DMS79 treated with DMSO at 0.1 percent for 48 hours (cell line): ENCODE measurements around the gene SNAPC2.

Experiments used
- DNase-seq: peaks from one replicate; lab custom pipeline; 2025; lab: John Stamatoyannopoulos, UW

The SNAPC2 gene

DNA sequence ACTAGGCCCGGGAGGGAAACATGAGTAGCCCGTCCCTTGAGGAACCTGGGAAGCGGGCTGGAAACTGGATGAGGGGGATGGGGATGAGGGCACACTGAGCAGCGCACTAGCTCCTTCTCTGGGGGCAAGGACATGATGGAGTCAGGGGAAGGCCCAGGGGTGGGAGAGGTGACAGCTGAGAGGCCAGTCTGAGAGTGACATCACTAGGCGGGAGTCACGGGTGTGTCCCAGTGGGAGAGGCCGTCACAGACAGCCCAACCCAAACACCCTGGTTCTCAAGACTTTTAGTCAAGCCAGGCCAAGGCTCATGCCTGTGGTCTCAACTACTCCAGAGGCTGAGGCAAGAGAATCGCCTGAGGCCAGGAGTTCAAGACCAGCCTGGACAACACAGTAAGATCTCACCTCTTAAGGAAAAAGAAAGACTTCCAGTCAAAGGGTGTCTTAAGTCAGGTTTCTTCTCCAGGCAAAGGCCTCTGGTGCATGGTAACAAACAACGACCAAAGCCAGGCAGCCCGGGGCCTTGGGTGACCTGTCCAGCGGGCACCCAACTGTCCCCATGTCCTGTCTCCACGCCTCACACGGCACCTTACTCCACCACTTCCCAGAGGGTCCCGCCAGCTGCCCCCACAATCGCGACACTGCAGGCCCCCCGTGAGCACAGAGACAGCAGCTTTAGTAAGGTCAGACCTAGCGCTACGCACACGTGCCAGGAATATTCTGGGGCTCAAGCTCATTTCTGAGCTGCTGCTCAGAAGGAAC is 48.8 kb downstream of the SNAPC2 start:
- no peak for DNase-seq

DNA sequence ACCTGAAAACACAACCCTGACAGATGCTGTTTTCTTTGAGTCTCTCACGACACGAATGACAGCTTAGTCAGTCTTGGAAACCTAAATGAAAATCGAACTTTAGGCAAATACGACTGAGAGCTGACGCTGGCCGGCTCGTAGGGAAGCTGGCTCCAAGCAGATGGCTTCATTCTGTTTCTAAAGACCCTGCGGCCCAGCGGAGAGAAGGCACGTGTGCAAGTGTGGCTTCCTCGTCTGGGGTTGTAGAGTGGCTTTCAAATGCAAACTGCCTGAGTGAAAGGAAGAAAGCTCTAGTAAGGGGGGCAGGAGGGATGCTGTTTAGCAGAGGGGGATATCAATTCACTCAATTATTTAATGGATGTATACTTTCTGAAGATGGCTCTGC is 49.4 kb downstream of the SNAPC2 start:
- no peak for DNase-seq

DNA sequence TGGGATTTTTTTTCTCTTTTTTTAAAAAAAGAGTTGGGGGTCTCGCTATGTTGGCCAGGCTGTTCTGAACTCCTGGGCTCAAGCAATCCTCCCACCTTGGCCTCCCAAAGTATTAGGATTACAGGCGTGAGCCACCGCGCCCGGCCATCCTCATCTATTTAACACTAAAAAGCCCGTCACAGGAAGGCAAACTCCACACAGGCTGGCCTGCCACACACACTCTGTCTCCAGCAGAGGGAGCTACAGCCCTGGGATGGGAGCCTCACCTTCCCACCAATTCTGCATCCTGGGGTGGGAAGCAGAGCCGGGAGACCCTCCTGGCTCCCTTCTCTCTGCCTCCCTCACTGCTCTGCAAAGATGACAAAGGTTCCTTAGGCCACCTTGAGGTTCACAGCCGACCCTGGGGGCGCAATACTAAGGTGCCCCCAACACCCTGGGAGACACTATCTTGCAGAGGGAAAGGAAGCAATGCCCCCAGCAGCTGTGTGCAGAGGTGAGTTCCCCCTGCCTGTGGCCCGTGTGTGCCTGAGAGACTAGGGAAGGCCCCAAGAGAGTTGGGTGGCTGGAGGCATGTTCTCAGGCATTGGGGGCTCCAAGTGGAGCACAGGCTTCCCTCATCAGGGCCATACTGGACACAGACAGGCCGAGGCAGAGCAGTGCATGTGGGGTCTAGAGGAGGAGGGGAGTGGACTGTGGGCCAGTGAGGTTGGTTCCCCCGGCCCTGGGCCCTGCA is 50.7 kb downstream of the SNAPC2 start:
- peak; percentile 13 for DNase-seq

DNA sequence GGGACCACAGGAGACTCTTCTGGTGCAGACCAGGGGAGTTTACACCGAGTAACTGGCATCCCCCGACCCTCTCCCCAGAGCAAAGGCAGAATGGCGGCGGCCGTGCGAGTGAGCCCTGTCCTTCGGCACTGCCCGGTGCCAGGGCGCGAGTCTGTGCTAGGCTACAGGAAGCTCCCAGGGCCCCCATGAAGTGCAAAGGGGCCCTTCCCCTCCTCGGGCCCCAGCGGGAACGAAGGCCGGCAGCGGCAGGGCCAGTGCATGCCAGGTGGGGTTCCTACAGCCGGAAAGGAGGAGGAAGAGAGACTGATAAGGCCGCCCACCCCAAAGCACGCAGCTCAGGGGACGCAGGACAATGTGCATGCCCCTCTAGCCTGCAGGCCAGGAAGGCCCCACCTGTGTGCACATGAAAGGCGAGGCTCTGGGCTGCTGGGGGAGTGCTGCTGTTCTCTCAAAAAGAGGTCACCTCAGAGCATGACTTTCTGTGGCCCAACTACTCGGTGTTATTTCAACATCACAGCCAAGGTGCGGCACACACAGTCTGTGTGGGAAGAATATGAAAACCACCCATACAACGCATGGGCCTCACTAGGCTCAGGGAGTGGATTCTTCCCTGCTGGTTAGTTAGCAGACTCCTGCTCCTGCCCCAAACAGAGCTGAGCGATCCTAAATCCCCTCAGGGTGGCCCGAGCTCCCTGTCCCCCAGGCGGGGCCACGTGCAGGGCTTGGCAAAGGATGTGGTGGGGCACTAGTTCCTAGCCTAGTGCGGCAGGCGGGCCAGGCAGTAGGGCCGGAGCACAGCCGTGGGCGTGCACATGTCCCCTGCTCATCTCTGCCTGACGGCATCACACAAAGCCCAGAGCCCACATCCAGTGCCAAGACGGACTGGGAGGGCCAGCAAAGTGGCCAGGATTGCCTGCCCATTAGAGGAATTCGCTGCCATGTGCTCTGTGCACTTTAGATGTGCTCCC is 51.7 kb downstream of the SNAPC2 start:
- DNase-seq: no peak
